Measurements from ENCODE around the gene ACP7.

GRCh38 chr19:39106194-39106593, 22.0 kb downstream of the ACP7 start:
- TF ChIP-seq POLR2A (IDR thresholded peaks at IDR 0.05; ENCODE audit: low read length) = no peak
- TF ChIP-seq GATA1 (IDR thresholded peaks at IDR 0.05; ENCODE audit: low read depth, low read length) = no peak

Measured in erythroblast (primary cell).